IMR-90 (cell line): ENCODE results near the gene DOCK10. TPM values are rescaled to one million over a fixed set of nuclear protein-coding genes. Genes with fewer than 3 reads are reported as not detected.

Experiments used
- ATAC-seq: fragments of 200-7000 bp; cut with Tn5 transposase; 2 replicates; pipeline ENCODE4 v1.9.1; 2020; ENCODE audit warnings: low read depth, mild to moderate bottlenecking, moderate library complexity
- BruUV-seq: library from RNA; stranded (reverse); fragments of 400-500 nt; replicated peaks from 2 replicates; lab custom pipeline; 2021; lab: Mats Ljungman, UMichigan
- CTCF ChIA-PET: fragments of 300-600 bp; formaldehyde crosslinking; extraction: SDS; loops from one replicate; lab custom pipeline; 2021; ENCODE audit warnings: antibody characterized with exemption; lab: Yijun Ruan, JAX
- POLR2A ChIA-PET: fragments of 300-600 bp; sonication (Branson Sonifier 250); formaldehyde crosslinking; loops from one replicate; lab custom pipeline; 2022; ENCODE audit warnings: antibody characterized with exemption; ENCODE audit not compliant: unreplicated experiment; lab: Charles Lee
- DNase-seq: peaks from one replicate; pipeline ENCODE4 v3.0.0; 2013
- H2AFZ ChIP-seq: replicated peaks from 2 replicates; pipeline ENCODE3; 2013; ENCODE audit warnings: low read length, mild to moderate bottlenecking; ENCODE audit not compliant: poor library complexity
- H2AK5ac ChIP-seq: 2 replicates; pipeline ENCODE4 v1.6.1; 2013; ENCODE audit warnings: low read depth, low read length, inconsistent platforms
- H2AK9ac ChIP-seq: replicated peaks from 2 replicates; pipeline ENCODE3; 2013; ENCODE audit warnings: mild to moderate bottlenecking, low read depth, low read length, moderate library complexity; ENCODE audit not compliant: poor library complexity
- H2BK120ac ChIP-seq: 2 replicates; pipeline ENCODE4 v1.6.1; 2013; ENCODE audit warnings: low read depth, low read length, inconsistent platforms
- H2BK15ac ChIP-seq: 3 replicates; pipeline ENCODE4 v1.6.1; 2013; ENCODE audit warnings: low read depth, low read length, inconsistent platforms
- H2BK20ac ChIP-seq: 2 replicates; pipeline ENCODE4 v1.6.1; 2013; ENCODE audit warnings: low read depth, mild to moderate bottlenecking, inconsistent platforms, low read length, moderate library complexity
- H2BK5ac ChIP-seq: 2 replicates; pipeline ENCODE4 v1.6.1; 2013; ENCODE audit warnings: mild to moderate bottlenecking, low read depth, low read length, inconsistent platforms; ENCODE audit not compliant: poor library complexity, severe bottlenecking
- H3K14ac ChIP-seq: replicated peaks from 2 replicates; pipeline ENCODE4 v1.6.1; 2013; ENCODE audit warnings: low read depth, low read length, inconsistent platforms
- H3K18ac ChIP-seq: 2 replicates; pipeline ENCODE4 v1.6.1; 2013; ENCODE audit warnings: low read depth, low read length, control low read depth
- H3K23ac ChIP-seq: 2 replicates; pipeline ENCODE4 v1.6.1; 2013; ENCODE audit warnings: low read depth, low read length, inconsistent platforms
- H3K27ac ChIP-seq: 2 replicates; pipeline ENCODE4 v1.5.1; 2013; ENCODE audit warnings: mild to moderate bottlenecking, control low read depth, low read length; ENCODE audit not compliant: insufficient read depth
- H3K27me3 ChIP-seq: 2 replicates; pipeline ENCODE4 v1.6.1; 2013; ENCODE audit warnings: low read length; ENCODE audit not compliant: control insufficient read depth, insufficient read depth
- H3K36me3 ChIP-seq: 2 replicates; pipeline ENCODE4 v1.6.1; 2013; ENCODE audit warnings: low read length, mixed read lengths; ENCODE audit not compliant: control insufficient read depth, insufficient read depth
- H3K4ac ChIP-seq: 2 replicates; pipeline ENCODE4 v1.6.1; 2013; ENCODE audit warnings: low read depth, low read length, inconsistent platforms
- H3K4me1 ChIP-seq: 2 replicates; pipeline ENCODE4 v1.6.1; 2013; ENCODE audit warnings: low read length, mixed read lengths; ENCODE audit not compliant: control insufficient read depth, insufficient read depth
- H3K4me2 ChIP-seq: 2 replicates; pipeline ENCODE4 v1.6.1; 2013; ENCODE audit warnings: low read depth, mild to moderate bottlenecking, control low read depth, low read length, moderate library complexity
- H3K4me3 ChIP-seq: 2 replicates; pipeline ENCODE4 v1.5.1; 2013; ENCODE audit warnings: low read depth, mild to moderate bottlenecking, control low read depth, low read length, moderate library complexity; ENCODE audit not compliant: insufficient read depth
- H3K56ac ChIP-seq: 2 replicates; pipeline ENCODE4 v1.6.1; 2013; ENCODE audit warnings: low read length, inconsistent platforms; ENCODE audit not compliant: insufficient read depth; ENCODE audit errors: extremely low read depth
- H3K79me1 ChIP-seq, 2 experiments: 2 replicates each; pipeline ENCODE4 v1.6.1; 2013; ENCODE audit warnings: low read length in 2 of 2, inconsistent platforms in 1 of 2, low read depth in 1 of 2
- H3K9ac ChIP-seq: 2 replicates; pipeline ENCODE4 v1.6.1; 2013; ENCODE audit warnings: low read depth, low read length, control low read depth
- H3K9me1 ChIP-seq: 2 replicates; pipeline ENCODE4 v1.6.1; 2013; ENCODE audit warnings: low read length, inconsistent platforms; ENCODE audit not compliant: insufficient read depth
- H3K9me3 ChIP-seq: 2 replicates; pipeline ENCODE4 v1.6.1; 2013; ENCODE audit warnings: low read length; ENCODE audit not compliant: control insufficient read depth, insufficient read depth
- H4K20me1 ChIP-seq: 2 replicates; pipeline ENCODE4 v1.6.1; 2013; ENCODE audit warnings: low read length, inconsistent platforms; ENCODE audit not compliant: insufficient read depth
- H4K5ac ChIP-seq: 2 replicates; pipeline ENCODE4 v1.6.1; 2013; ENCODE audit warnings: mild to moderate bottlenecking, low read depth, low read length, control low read depth
- H4K8ac ChIP-seq, 2 experiments: 2 replicates each; pipeline ENCODE4 v1.6.1; 2013; ENCODE audit warnings: low read depth in 2 of 2, low read length in 2 of 2, control low read depth in 1 of 2, inconsistent platforms in 1 of 2
- H4K91ac ChIP-seq: 2 replicates; pipeline ENCODE4 v1.6.1; 2013; ENCODE audit warnings: low read depth, low read length, inconsistent platforms; ENCODE audit not compliant: insufficient read depth
- BHLHE40 ChIP-seq: fragments of 150-350 bp; IDR thresholded peaks from 2 replicates; pipeline ENCODE4 v1.6.1; 2016; ENCODE audit warnings: mild to moderate bottlenecking, low read depth, low read length
- CHD1 ChIP-seq: IDR thresholded peaks from 2 replicates; pipeline ENCODE4 v1.6.1; 2012; ENCODE audit warnings: low read depth, low read length, improper control_type of control experiment
- MAFK ChIP-seq: IDR thresholded peaks from 2 replicates; pipeline ENCODE4 v1.6.1; 2012; ENCODE audit warnings: low read depth, low read length, improper control_type of control experiment
- MAZ ChIP-seq: IDR thresholded peaks from 2 replicates; pipeline ENCODE4 v1.6.1; 2012; ENCODE audit warnings: low read depth, mild to moderate bottlenecking, low read length, improper control_type of control experiment, moderate library complexity, borderline replicate concordance
- WGBS, 2 experiments: methylation state at CpG; one replicate each; pipeline versions ENCODE4 v1.1.5 to v1.1.7; 2013; ENCODE audit warnings: missing lambda C conversion rate in 2 of 2; ENCODE audit not compliant: insufficient read length in 1 of 2; ENCODE audit errors: extremely low coverage in 2 of 2; 5-methylcytosine and 5-hydroxymethylcytosine counted together
- dilution Hi-C: fragments of 300-500 bp; cut with HindIII; formaldehyde crosslinking; loops from one replicate; pipeline ENCODE4 v1.14.3; 2018; ENCODE audit warnings: low sequenced_read_pairs; ENCODE audit not compliant: unreplicated experiment
- in situ Hi-C: fragments of 300-500 bp; cut with MboI; formaldehyde crosslinking; loops from 3 replicates; pipeline ENCODE4 v1.14.3; 2019; ENCODE audit warnings: low sequenced_read_pairs, inconsistent platforms, mixed read lengths
- intact Hi-C: fragments of 100-400 bp; cut with micrococcal nuclease; formaldehyde crosslinking; loops from 2 replicates; pipeline ENCODE4 v1.10.0; 2022
- polyA plus RNA-seq, 3 experiments: library from polyadenylated mRNA; depleted of rRNA; stranded (reverse); fragments of >200 nt; gene quantifications; 2 replicates each; pipeline ENCODE4 v1.2.3, GENCODE V29; 2012; ENCODE audit warnings: low replicate concordance in 1 of 3
- total RNA-seq: library from RNA; depleted of rRNA; stranded (reverse); fragments of >200 nt; gene quantifications from 2 replicates; pipeline ENCODE4 v1.2.3, GENCODE V29; 2012
- TF ChIP-seq, protein P1 (sequence below): conservative IDR thresholded peaks from 2 replicates; pipeline ENCODE4 v1.5.1; 2012; ENCODE audit warnings: mild to moderate bottlenecking, low read depth, low read length, improper control_type of control experiment

Gene DOCK10
- total and polyA plus RNA-seq, 2 of the 4 experiments (the other 2 are of a cell fraction), result 58.6 to 75.3 TPM

DNA sequence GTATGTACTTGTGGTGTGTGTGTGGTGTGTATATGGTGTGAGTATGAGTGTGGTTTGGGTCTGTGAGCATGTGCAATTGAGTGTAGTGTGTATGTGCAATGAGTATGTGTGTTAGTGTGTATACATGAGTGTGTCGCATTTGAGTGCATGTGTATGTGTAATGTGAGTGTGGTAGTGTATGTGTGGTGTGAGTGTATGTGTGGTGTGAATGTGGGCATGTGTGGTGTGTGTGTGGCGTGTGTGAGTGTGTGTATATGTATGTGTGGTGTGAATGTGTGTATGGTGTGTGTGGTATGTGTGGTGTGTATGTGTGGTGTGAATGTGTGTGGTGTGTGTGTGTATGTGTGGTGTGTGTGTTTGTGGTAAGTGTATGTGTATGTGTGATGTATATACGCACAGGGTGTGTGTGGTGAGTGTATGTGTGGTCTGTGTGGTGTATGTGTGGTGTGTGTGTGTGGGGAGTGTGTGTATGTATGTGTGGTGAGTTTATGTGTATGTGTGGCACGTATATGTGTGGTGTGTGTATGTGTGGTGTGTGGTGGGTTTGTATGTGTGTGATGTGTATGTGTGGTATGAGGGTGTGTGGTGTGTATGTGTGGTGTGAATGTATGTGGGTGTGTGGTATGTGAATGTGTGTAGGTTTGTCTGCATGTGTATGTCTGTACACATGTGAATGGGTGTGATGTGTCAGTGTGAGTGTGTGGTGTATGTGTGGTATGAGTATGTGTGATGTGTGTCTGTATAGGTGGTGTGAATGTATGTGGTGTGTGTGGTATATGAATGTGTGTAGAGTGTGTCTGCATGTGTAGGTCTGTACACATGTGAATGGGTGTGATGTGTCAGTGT, 123.4 kb downstream of the DOCK10 start:
- H3K9ac ChIP-seq, result no peak overlapping the region
- no peak overlapping the region for H3K56ac ChIP-seq
- no peaks in the 10 kb centered on the region for H3K9me3 ChIP-seq
- peaks cover 18% of the 10 kb centered on the region for H3K9me1 ChIP-seq
- peak overlapping the region; percentile 78 for H2AK9ac ChIP-seq
- peak overlapping the region; percentile 95 for H2BK5ac ChIP-seq
- no peak overlapping the region; the same call in 2 of the 3 replicates for H2BK15ac ChIP-seq
- H2BK120ac ChIP-seq, result no peak overlapping the region
- in situ Hi-C loops, result no loop called here
- peak overlapping the region; percentile 39 for H2AFZ ChIP-seq
- H4K91ac ChIP-seq, result no peak overlapping the region
- ATAC-seq (no peak), DNase-seq (no peak)
- dilution Hi-C loops, result no loop called here
- CTCF ChIA-PET, result no interaction called here
- H4K5ac ChIP-seq, result peak overlapping the region; percentile 2; the same call in 1 of the 2 replicates
- H3K4me3 ChIP-seq, result no peak overlapping the region
- H4K8ac ChIP-seq, result peak overlapping the region in 1 of 2 experiments; percentile 47; a peak in 1 of 4 replicates
- peak overlapping the region; percentile 90 for H2AK5ac ChIP-seq
- WGBS, 2 experiments, result 100% methylated on average over 1 to 4 of the region's 4 CpGs
- BruUV-seq, result no TSS peak
- H4K20me1 ChIP-seq, result no peaks in the 10 kb centered on the region
- no peaks in the 10 kb centered on the region; the same call in 1 of the 2 replicates for H3K36me3 ChIP-seq
- no peak overlapping the region for H3K27ac ChIP-seq
- peak overlapping the region; percentile 51; the same call in 1 of the 2 replicates for H3K4ac ChIP-seq
- H3K79me1 ChIP-seq, result peaks cover 18 to 36% of the 10 kb centered on the region in 2 experiments
- no peak overlapping the region for H3K18ac ChIP-seq
- POLR2A ChIA-PET, result no interaction called here
- H3K23ac ChIP-seq, result no peak overlapping the region
- H2BK20ac ChIP-seq, result peak overlapping the region; percentile 52
- no peaks in the 10 kb centered on the region for H3K27me3 ChIP-seq
- TF ChIP-seq MAFK, result no peak
- TF ChIP-seq CHD1, result no peak
- no peak for TF ChIP-seq BHLHE40
- TF ChIP-seq MAZ, result no peak
- TF ChIP-seq, protein P1, sequence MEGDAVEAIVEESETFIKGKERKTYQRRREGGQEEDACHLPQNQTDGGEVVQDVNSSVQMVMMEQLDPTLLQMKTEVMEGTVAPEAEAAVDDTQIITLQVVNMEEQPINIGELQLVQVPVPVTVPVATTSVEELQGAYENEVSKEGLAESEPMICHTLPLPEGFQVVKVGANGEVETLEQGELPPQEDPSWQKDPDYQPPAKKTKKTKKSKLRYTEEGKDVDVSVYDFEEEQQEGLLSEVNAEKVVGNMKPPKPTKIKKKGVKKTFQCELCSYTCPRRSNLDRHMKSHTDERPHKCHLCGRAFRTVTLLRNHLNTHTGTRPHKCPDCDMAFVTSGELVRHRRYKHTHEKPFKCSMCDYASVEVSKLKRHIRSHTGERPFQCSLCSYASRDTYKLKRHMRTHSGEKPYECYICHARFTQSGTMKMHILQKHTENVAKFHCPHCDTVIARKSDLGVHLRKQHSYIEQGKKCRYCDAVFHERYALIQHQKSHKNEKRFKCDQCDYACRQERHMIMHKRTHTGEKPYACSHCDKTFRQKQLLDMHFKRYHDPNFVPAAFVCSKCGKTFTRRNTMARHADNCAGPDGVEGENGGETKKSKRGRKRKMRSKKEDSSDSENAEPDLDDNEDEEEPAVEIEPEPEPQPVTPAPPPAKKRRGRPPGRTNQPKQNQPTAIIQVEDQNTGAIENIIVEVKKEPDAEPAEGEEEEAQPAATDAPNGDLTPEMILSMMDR, result no peak
- intact Hi-C loops, result no loop called here
- H3K4me1 ChIP-seq, result peaks cover 8% of the 10 kb centered on the region
- H3K4me2 ChIP-seq, result no peak overlapping the region
- peak overlapping the region; percentile 22 for H3K14ac ChIP-seq
